ENCODE measurements around the gene CHCHD4.

CHCHD4 gene

GRCh38 chr3:14124615-14125192, at the start of gene CHCHD4, which contains the start of gene TMEM43:
Gene CHCHD4, minus strand, starts transcription at chr3:14124870. Its CDS starts 194 bp downstream, at chr3:14124676.
Gene TMEM43, plus strand, starts transcription at chr3:14125052. Its CDS starts 142 bp downstream, at chr3:14125194.
- Histone ChIP-seq H3K27me3 (ENCODE audit: control insufficient read depth in 5 of 5, insufficient read depth in 4 of 5, low read length in 5 of 5) (no peaks in the 10 kb centered on the region), H3K4me1 (ENCODE audit: control insufficient read depth in 5 of 5, insufficient read depth in 5 of 5, low read length in 5 of 5) (peaks cover 12 to 47% (median 36%) of the 10 kb centered on the region in 5 donors), H3K4me3 (ENCODE audit: low read depth in 1 of 5, low read length in 5 of 5) (peak within 1 kb of the TSS; percentile 93 to 97 (median 96)), H3K9ac (ENCODE audit: low read length in 5 of 5) (peak within 1 kb of the TSS; percentile 81 to 97 (median 95)), H3K27ac (ENCODE audit: low read depth, low read length) (peak within 1 kb of the TSS; percentile 95), H3K9me3 (ENCODE audit: control insufficient read depth in 5 of 5, low read length in 5 of 5) (no peaks in the 10 kb centered on the region), H3K36me3 (ENCODE audit: control insufficient read depth in 5 of 5, insufficient read depth in 5 of 5, low read length in 5 of 5) (peaks cover 0 to 39% (median 26%) of the 10 kb centered on the region in 5 donors)

DNA sequence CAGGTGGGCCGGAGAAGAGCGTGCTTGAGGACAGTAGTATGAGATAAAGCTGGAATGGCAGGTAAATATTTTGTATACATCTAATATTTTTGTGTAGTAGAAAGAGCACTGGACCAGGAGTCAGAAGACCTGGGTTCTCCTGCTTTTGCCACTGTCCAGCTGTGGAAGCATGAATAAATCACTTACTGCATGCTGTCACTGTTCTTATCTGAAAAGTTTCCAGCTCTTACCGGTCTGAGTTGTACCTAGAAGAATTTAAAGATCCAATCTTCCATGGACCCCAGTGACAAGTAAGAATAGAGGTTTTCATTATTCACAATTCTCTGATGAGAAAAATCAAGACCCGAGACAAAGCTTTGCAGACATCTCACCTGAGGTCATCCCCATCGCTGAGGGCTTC, 47.8 kb upstream of the CHCHD4 start:
- H3K4me1 ChIP-seq (ENCODE audit: control insufficient read depth in 5 of 5, insufficient read depth in 5 of 5, low read length in 5 of 5) = peaks cover 0 to 8% (median 5%) of the 10 kb centered on the region in 5 donors
- no peak overlapping the region for H3K27ac ChIP-seq (ENCODE audit: low read depth, low read length)
- peaks cover 35 to 56% (median 54%) of the 10 kb centered on the region in 5 donors for H3K36me3 ChIP-seq (ENCODE audit: control insufficient read depth in 5 of 5, insufficient read depth in 5 of 5, low read length in 5 of 5)
- H3K9ac ChIP-seq (ENCODE audit: low read length in 5 of 5) = no peak overlapping the region
- no peaks in the 10 kb centered on the region for H3K27me3 ChIP-seq (ENCODE audit: control insufficient read depth in 5 of 5, insufficient read depth in 4 of 5, low read length in 5 of 5)
- no peaks in the 10 kb centered on the region for H3K9me3 ChIP-seq (ENCODE audit: control insufficient read depth in 5 of 5, low read length in 5 of 5)
- no peak overlapping the region for H3K4me3 ChIP-seq (ENCODE audit: low read depth in 1 of 5, low read length in 5 of 5)

- H3K36me3 ChIP-seq (ENCODE audit: control insufficient read depth in 5 of 5, insufficient read depth in 5 of 5, low read length in 5 of 5) = peaks cover 39 to 74% (median 71%) of the 10 kb centered on the region in 5 donors
- H3K27ac ChIP-seq (ENCODE audit: low read depth, low read length) = no peak overlapping the region
These were observed 46.0 kb upstream of the CHCHD4 start for GRCh38 chr3:14170531-14171159.

DNA sequence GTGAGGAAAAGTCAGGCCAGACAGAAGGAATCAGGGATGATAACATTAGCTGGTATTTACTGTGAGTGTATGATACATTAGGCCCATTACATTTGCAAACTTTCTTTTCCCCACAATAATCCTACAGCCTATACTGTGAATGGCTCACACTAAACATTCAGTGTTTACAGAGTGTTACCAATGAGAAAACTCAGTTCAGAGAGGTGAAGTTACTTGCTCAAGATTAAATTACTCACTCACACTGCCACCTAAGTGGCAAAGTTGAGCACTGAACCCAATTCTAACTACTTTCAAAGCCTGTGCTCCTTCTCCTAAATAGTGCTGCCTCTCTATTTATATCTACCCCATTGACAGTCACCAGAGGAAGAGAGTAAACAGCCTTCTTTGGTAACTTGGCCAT, 45.2 kb upstream of the CHCHD4 start:
- no peaks in the 10 kb centered on the region for H3K27me3 ChIP-seq (ENCODE audit: control insufficient read depth in 5 of 5, insufficient read depth in 4 of 5, low read length in 5 of 5)
- peaks cover 39 to 82% (median 78%) of the 10 kb centered on the region in 5 donors for H3K36me3 ChIP-seq (ENCODE audit: control insufficient read depth in 5 of 5, insufficient read depth in 5 of 5, low read length in 5 of 5)
- H3K9me3 ChIP-seq (ENCODE audit: control insufficient read depth in 5 of 5, low read length in 5 of 5) = no peaks in the 10 kb centered on the region

More at GRCh38 chr3:14170531-14171159, 46.0 kb upstream of the CHCHD4 start:
- Histone ChIP-seq H3K9me3 (ENCODE audit: control insufficient read depth in 5 of 5, low read length in 5 of 5) (no peaks in the 10 kb centered on the region), H3K4me3 (ENCODE audit: low read depth in 1 of 5, low read length in 5 of 5) (no peak overlapping the region), H3K4me1 (ENCODE audit: control insufficient read depth in 5 of 5, insufficient read depth in 5 of 5, low read length in 5 of 5) (no peaks in the 10 kb centered on the region), H3K27me3 (ENCODE audit: control insufficient read depth in 5 of 5, insufficient read depth in 4 of 5, low read length in 5 of 5) (no peaks in the 10 kb centered on the region), H3K9ac (ENCODE audit: low read length in 5 of 5) (no peak overlapping the region)

GRCh38 chr3:14169435-14169834, 44.8 kb upstream of the CHCHD4 start:
- H3K9ac ChIP-seq (ENCODE audit: low read length in 5 of 5) = no peak overlapping the region
- H3K27me3 ChIP-seq (ENCODE audit: control insufficient read depth in 5 of 5, insufficient read depth in 4 of 5, low read length in 5 of 5) = no peaks in the 10 kb centered on the region
- peaks cover 43 to 86% (median 83%) of the 10 kb centered on the region in 5 donors for H3K36me3 ChIP-seq (ENCODE audit: control insufficient read depth in 5 of 5, insufficient read depth in 5 of 5, low read length in 5 of 5)
- no peak overlapping the region for H3K27ac ChIP-seq (ENCODE audit: low read depth, low read length)
- H3K9me3 ChIP-seq (ENCODE audit: control insufficient read depth in 5 of 5, low read length in 5 of 5) = no peaks in the 10 kb centered on the region
- no peak overlapping the region for H3K4me3 ChIP-seq (ENCODE audit: low read depth in 1 of 5, low read length in 5 of 5)
- H3K4me1 ChIP-seq (ENCODE audit: control insufficient read depth in 5 of 5, insufficient read depth in 5 of 5, low read length in 5 of 5) = no peaks in the 10 kb centered on the region

More for the DNA sequence above, 45.2 kb upstream of the CHCHD4 start:
- Histone ChIP-seq H3K27ac (ENCODE audit: low read depth, low read length) (no peak overlapping the region), H3K4me1 (ENCODE audit: control insufficient read depth in 5 of 5, insufficient read depth in 5 of 5, low read length in 5 of 5) (no peaks in the 10 kb centered on the region), H3K4me3 (ENCODE audit: low read depth in 1 of 5, low read length in 5 of 5) (no peak overlapping the region), H3K9ac (ENCODE audit: low read length in 5 of 5) (no peak overlapping the region)

DNA sequence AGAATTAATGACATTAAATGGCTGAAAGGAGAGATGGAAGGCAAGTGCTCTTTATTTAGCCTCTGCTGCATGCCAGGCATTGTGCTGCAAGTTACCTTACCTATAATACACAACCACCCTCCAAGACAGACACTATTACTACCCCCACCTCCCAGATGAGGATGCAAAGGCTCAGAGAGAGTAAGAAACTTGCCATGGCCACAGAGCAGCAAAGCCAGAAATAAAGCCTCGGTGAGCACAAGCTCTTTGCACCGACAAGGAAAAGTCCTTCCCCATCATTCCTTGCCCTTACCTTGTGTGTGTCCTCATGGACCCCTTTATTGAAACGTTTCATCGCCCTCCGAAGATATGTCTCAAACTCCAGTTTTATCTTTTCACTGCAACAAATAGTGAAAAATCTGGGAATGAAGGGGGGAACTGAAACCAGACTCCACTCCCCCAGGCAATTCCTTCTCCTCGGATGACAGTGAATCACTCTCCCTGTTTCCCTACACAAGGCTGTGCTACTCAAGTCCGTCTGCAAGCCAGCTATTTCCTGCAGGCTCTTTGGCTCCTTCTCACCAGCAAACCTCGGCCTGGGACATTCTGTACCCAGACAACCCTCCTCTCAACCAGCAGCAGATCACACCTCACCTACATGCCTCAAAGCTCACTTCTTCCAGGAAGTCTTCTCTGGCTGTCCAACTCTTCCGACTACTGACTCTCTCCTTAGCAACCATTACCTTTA, 42.4 kb upstream of the CHCHD4 start:
- H3K9ac ChIP-seq (ENCODE audit: low read length in 5 of 5) = no peak overlapping the region
- no peaks in the 10 kb centered on the region for H3K27me3 ChIP-seq (ENCODE audit: control insufficient read depth in 5 of 5, insufficient read depth in 4 of 5, low read length in 5 of 5)
- peaks cover 58 to 100% (median 97%) of the 10 kb centered on the region in 5 donors for H3K36me3 ChIP-seq (ENCODE audit: control insufficient read depth in 5 of 5, insufficient read depth in 5 of 5, low read length in 5 of 5)
- H3K4me1 ChIP-seq (ENCODE audit: control insufficient read depth in 5 of 5, insufficient read depth in 5 of 5, low read length in 5 of 5) = no peaks in the 10 kb centered on the region
- peaks cover 0 to 3% (median 0%) of the 10 kb centered on the region in 5 donors for H3K9me3 ChIP-seq (ENCODE audit: control insufficient read depth in 5 of 5, low read length in 5 of 5)
- no peak overlapping the region for H3K27ac ChIP-seq (ENCODE audit: low read depth, low read length)
- H3K4me3 ChIP-seq (ENCODE audit: low read depth in 1 of 5, low read length in 5 of 5) = no peak overlapping the region

DNA sequence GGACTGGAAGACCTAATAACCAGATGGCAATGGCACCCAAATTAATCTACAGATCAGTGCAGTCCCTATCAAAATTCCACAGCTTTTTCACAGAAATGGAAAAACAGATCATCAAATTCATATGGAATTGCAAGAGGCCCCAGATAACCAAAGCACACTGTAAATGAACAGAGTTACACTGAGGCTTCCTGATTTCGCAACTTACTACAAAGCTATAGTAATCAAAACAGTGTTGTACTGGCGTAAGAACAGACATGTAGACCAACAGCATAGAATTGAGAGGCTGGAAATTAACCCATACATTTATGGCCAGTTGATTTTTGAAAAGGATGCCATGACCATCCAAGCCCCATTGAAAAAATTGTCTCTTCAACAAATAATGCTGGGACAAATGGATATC, 37.5 kb upstream of the CHCHD4 start:
- Histone ChIP-seq H3K27ac (ENCODE audit: low read depth, low read length) (no peak overlapping the region), H3K27me3 (ENCODE audit: control insufficient read depth in 5 of 5, insufficient read depth in 4 of 5, low read length in 5 of 5) (no peaks in the 10 kb centered on the region), H3K9ac (ENCODE audit: low read length in 5 of 5) (no peak overlapping the region), H3K4me3 (ENCODE audit: low read depth in 1 of 5, low read length in 5 of 5) (no peak overlapping the region), H3K36me3 (ENCODE audit: control insufficient read depth in 5 of 5, insufficient read depth in 5 of 5, low read length in 5 of 5) (peaks cover 57 to 100% (median 96%) of the 10 kb centered on the region in 5 donors), H3K9me3 (ENCODE audit: control insufficient read depth in 5 of 5, low read length in 5 of 5) (peaks cover 0 to 15% (median 9%) of the 10 kb centered on the region in 5 donors), H3K4me1 (ENCODE audit: control insufficient read depth in 5 of 5, insufficient read depth in 5 of 5, low read length in 5 of 5) (no peaks in the 10 kb centered on the region)

GRCh38 chr3:14161282-14161681, 36.6 kb upstream of the CHCHD4 start:
- peaks cover 61 to 100% (median 97%) of the 10 kb centered on the region in 5 donors for H3K36me3 ChIP-seq (ENCODE audit: control insufficient read depth in 5 of 5, insufficient read depth in 5 of 5, low read length in 5 of 5)
- no peaks in the 10 kb centered on the region for H3K27me3 ChIP-seq (ENCODE audit: control insufficient read depth in 5 of 5, insufficient read depth in 4 of 5, low read length in 5 of 5)
- H3K9ac ChIP-seq (ENCODE audit: low read length in 5 of 5) = no peak overlapping the region

DNA sequence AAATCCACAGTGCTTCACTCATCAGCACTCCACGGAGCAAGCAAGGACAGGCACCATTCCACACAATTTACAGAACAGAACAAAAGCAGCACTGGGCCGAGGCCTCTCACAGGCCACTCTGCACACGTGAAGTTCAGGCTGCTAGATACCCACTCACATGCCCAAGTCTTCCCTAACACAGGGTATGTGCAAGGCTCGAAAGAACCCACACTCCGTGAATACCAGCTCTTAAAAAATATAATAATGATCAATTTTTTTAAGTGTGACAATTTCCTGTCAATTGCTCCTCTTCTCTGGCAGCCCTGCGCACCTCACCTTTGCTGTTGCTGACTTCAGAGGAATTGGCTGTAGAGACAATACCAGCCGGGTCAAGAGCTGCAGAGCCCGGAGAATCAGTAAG, 34.8 kb upstream of the CHCHD4 start:
- Histone ChIP-seq H3K4me3 (ENCODE audit: low read depth in 1 of 5, low read length in 5 of 5) (no peak overlapping the region), H3K9ac (ENCODE audit: low read length in 5 of 5) (no peak overlapping the region), H3K27ac (ENCODE audit: low read depth, low read length) (no peak overlapping the region), H3K36me3 (ENCODE audit: control insufficient read depth in 5 of 5, insufficient read depth in 5 of 5, low read length in 5 of 5) (peaks cover 57 to 94% (median 88%) of the 10 kb centered on the region in 5 donors), H3K4me1 (ENCODE audit: control insufficient read depth in 5 of 5, insufficient read depth in 5 of 5, low read length in 5 of 5) (no peaks in the 10 kb centered on the region), H3K9me3 (ENCODE audit: control insufficient read depth in 5 of 5, low read length in 5 of 5) (peaks cover 0 to 15% (median 9%) of the 10 kb centered on the region in 5 donors), H3K27me3 (ENCODE audit: control insufficient read depth in 5 of 5, insufficient read depth in 4 of 5, low read length in 5 of 5) (no peaks in the 10 kb centered on the region)

More at GRCh38 chr3:14161282-14161681, 36.6 kb upstream of the CHCHD4 start:
- Histone ChIP-seq H3K4me1 (ENCODE audit: control insufficient read depth in 5 of 5, insufficient read depth in 5 of 5, low read length in 5 of 5) (no peaks in the 10 kb centered on the region), H3K4me3 (ENCODE audit: low read depth in 1 of 5, low read length in 5 of 5) (no peak overlapping the region), H3K9me3 (ENCODE audit: control insufficient read depth in 5 of 5, low read length in 5 of 5) (peaks cover 0 to 15% (median 9%) of the 10 kb centered on the region in 5 donors), H3K27ac (ENCODE audit: low read depth, low read length) (no peak overlapping the region)

- H3K27me3 ChIP-seq (ENCODE audit: control insufficient read depth in 5 of 5, insufficient read depth in 4 of 5, low read length in 5 of 5) = no peaks in the 10 kb centered on the region
- no peak overlapping the region for H3K4me3 ChIP-seq (ENCODE audit: low read depth in 1 of 5, low read length in 5 of 5)
- peaks cover 0 to 15% (median 9%) of the 10 kb centered on the region in 5 donors for H3K9me3 ChIP-seq (ENCODE audit: control insufficient read depth in 5 of 5, low read length in 5 of 5)
- no peak overlapping the region for H3K27ac ChIP-seq (ENCODE audit: low read depth, low read length)
- H3K9ac ChIP-seq (ENCODE audit: low read length in 5 of 5) = no peak overlapping the region
- no peaks in the 10 kb centered on the region for H3K4me1 ChIP-seq (ENCODE audit: control insufficient read depth in 5 of 5, insufficient read depth in 5 of 5, low read length in 5 of 5)
- peaks cover 49 to 94% (median 85%) of the 10 kb centered on the region in 5 donors for H3K36me3 ChIP-seq (ENCODE audit: control insufficient read depth in 5 of 5, insufficient read depth in 5 of 5, low read length in 5 of 5)
These were observed 33.7 kb upstream of the CHCHD4 start for GRCh38 chr3:14158370-14158769.
